Osteocyte (in vitro differentiated cells): Measurements from ENCODE around the gene NEU3. TPM values are rescaled to one million over a fixed set of nuclear protein-coding genes. Genes with fewer than 3 reads are reported as not detected.

Source experiments
- DNase-seq: peaks from one replicate; pipeline ENCODE4 v3.0.0; 2021; ENCODE audit warnings: mixed read lengths; ENCODE audit not compliant: unreplicated experiment; ENCODE audit errors: extremely low spot score
- H3K27ac Mint-ChIP-seq: one replicate; pipeline ENCODE4 v1.8.0; 2021; ENCODE audit warnings: mild to moderate bottlenecking, mixed read lengths; ENCODE audit not compliant: unreplicated experiment
- H3K27me3 Mint-ChIP-seq: one replicate; pipeline ENCODE4 v1.8.0; 2021; ENCODE audit warnings: mixed read lengths; ENCODE audit not compliant: unreplicated experiment
- H3K36me3 Mint-ChIP-seq: one replicate; pipeline ENCODE4 v1.8.0; 2021; ENCODE audit warnings: mixed read lengths; ENCODE audit not compliant: unreplicated experiment
- H3K4me1 Mint-ChIP-seq: one replicate; pipeline ENCODE4 v1.8.0; 2021; ENCODE audit warnings: mixed read lengths; ENCODE audit not compliant: unreplicated experiment
- H3K4me3 Mint-ChIP-seq: one replicate; pipeline ENCODE4 v1.8.0; 2021; ENCODE audit warnings: mild to moderate bottlenecking, moderate library complexity, mixed read lengths; ENCODE audit not compliant: unreplicated experiment
- H3K9me3 Mint-ChIP-seq: one replicate; pipeline ENCODE4 v1.8.0; 2021; ENCODE audit warnings: mixed read lengths; ENCODE audit not compliant: unreplicated experiment
- total RNA-seq: library from RNA; stranded (reverse); gene quantifications from 2 replicates; pipeline ENCODE4 v1.2.1, GENCODE V29; 2021
- TF ChIP-seq, protein P1 (sequence below): fragments of 200-600 bp; sonication (generic); IDR thresholded peaks from 2 replicates; pipeline ENCODE4 v1.5.0; 2021; ENCODE audit warnings: antibody characterized with exemption, mild to moderate bottlenecking, moderate library complexity

NEU3 gene
- total RNA-seq, 1 donor from 2014 or later, result 10.1 TPM

DNA sequence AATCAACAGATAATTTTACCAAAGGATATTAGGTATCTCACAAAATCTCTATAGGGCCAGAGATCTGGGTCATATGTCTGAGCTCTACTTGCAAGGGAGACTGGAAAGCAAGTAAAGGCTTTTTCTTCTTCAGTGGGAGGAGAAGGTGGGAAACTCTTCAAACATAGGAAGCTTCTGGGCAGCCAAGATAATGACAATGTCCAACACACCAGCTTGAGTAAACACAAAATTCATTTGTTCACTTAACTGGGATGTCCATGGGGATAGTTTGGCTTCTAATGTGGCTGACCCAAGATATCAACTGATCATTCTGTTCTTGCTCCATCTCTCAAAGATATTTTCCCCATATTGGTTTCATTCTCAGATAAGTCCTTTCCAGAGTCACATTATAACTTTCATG is 70.6 kb downstream of the NEU3 start:
- Mint-ChIP-seq H3K27me3 (peaks cover 38% of the 10 kb centered on the region), H3K36me3 (no peaks in the 10 kb centered on the region)
- TF ChIP-seq, protein P1, sequence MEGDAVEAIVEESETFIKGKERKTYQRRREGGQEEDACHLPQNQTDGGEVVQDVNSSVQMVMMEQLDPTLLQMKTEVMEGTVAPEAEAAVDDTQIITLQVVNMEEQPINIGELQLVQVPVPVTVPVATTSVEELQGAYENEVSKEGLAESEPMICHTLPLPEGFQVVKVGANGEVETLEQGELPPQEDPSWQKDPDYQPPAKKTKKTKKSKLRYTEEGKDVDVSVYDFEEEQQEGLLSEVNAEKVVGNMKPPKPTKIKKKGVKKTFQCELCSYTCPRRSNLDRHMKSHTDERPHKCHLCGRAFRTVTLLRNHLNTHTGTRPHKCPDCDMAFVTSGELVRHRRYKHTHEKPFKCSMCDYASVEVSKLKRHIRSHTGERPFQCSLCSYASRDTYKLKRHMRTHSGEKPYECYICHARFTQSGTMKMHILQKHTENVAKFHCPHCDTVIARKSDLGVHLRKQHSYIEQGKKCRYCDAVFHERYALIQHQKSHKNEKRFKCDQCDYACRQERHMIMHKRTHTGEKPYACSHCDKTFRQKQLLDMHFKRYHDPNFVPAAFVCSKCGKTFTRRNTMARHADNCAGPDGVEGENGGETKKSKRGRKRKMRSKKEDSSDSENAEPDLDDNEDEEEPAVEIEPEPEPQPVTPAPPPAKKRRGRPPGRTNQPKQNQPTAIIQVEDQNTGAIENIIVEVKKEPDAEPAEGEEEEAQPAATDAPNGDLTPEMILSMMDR, result no peak

DNA sequence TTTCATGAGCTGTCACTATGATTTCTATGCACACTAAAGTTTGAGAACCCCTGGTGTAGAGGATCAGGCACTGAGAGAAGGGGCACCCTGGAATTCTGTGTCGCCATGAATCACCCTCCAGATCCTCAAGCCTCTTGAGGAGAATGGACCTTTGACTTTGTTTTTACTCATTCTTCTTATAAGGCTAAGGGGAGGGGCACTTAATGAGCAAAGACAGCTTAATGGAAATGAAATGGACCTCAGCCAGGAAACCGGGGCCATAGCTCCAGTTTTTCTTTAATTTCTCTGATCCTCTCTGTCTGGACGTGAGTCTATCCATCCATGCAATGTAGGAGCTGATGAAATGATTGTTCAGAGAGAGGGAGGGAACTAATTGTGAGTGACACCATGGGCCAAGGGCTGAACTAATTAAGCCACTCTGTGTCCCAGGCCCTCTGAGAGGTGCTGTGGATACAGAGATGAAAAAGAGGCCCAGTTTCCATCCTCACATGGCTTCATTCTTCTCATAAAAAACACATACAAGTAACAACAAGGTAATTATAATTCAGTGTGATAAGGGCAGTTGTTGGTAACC is 75.1 kb downstream of the NEU3 start:
- TF ChIP-seq, protein P1, result no peak
- Mint-ChIP-seq H3K9me3 (peaks cover 3% of the 10 kb centered on the region), H3K27ac (no peak overlapping the region), H3K36me3 (no peaks in the 10 kb centered on the region), H3K4me3 (no peak overlapping the region), H3K4me1 (no peaks in the 10 kb centered on the region), H3K27me3 (peaks cover 55% of the 10 kb centered on the region)
- DNase-seq, result no peak

More for the DNA sequence above, 70.6 kb downstream of the NEU3 start:
- Mint-ChIP-seq H3K27ac (no peak overlapping the region), H3K4me3 (no peak overlapping the region), H3K9me3 (no peaks in the 10 kb centered on the region), H3K4me1 (no peaks in the 10 kb centered on the region)
- no peak for DNase-seq

DNA sequence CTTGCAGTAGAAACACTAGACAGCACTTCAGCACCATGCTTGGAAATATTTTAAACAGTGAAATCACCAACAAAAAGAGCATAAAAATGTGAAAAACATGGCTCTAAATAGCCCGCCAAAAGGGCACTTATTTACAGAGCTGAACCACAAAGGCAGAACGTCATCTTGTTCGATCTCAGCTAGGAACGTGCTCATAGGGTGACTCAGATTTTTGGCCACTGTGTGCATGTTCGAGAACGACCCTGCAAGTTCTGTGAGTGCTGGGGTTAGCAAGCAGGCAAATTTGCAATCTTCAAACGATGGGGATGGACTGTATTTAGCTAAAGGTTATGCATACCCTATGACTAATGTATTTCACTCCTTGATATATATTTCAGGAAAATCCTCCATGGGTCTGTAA is 77.3 kb downstream of the NEU3 start:
- DNase-seq, result no peak
- Mint-ChIP-seq H3K9me3 (peaks cover 3% of the 10 kb centered on the region), H3K36me3 (no peaks in the 10 kb centered on the region), H3K4me1 (no peaks in the 10 kb centered on the region), H3K27me3 (peaks cover 56% of the 10 kb centered on the region), H3K27ac (no peak overlapping the region), H3K4me3 (no peak overlapping the region)
- TF ChIP-seq, protein P1, result no peak

Other genes starting within 250 kb of the NEU3 start
- gene RNF169, start 240.1 kb upstream of the NEU3 start, total RNA-seq, result 15.5 and 16.3 TPM in 2 replicates
- gene XRRA1, start 39.8 kb upstream of the NEU3 start, total RNA-seq, result 12.1 and 16.1 TPM in 2 replicates
- gene SPCS2, start 39.7 kb upstream of the NEU3 start, total RNA-seq, result 153 and 155 TPM in 2 replicates
- not detected in 2 replicates for gene OR2AT4, start 107.9 kb downstream of the NEU3 start, total RNA-seq
- 0.18 and 0.54 TPM in 2 replicates for gene SLCO2B1, start 162.2 kb downstream of the NEU3 start, total RNA-seq